HG03280 (cell line): ENCODE results near the gene XAB2.
"Not testable (repeated sequence)": the region's sequence is repeated elsewhere in the genome, so short reads cannot be mapped to it uniquely, and the experiment has no call there.

Source experiments
- ATAC-seq: cut with Tn5 transposase; IDR thresholded peaks from one replicate; pipeline ENCODE4 v1.9.1; 2021; ENCODE audit warnings: mild to moderate bottlenecking, moderate library complexity; ENCODE audit not compliant: unreplicated experiment

Gene XAB2

GRCh38 chr19:7582446-7582845, 46.9 kb downstream of the XAB2 start:
- ATAC-seq: no peak

DNA sequence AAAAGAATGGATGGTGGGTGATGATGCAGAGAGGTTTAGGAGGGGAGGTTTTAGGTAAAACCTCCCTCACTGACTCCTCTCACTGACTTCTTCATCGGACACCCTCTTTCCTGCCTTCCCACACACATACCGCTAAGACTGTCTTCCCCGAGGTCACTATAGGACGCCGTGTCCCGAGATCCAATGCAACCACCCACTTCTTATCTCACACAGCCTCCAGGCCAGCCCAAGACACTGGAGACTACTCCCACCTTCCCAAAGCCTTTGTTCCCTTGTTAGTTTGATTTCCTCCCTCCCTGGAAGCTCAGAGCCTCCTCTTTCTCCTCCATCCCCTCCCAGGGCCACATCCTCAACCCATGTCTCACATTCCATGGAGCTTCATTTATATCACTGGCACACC, 50.2 kb downstream of the XAB2 start:
- no peak for ATAC-seq

DNA sequence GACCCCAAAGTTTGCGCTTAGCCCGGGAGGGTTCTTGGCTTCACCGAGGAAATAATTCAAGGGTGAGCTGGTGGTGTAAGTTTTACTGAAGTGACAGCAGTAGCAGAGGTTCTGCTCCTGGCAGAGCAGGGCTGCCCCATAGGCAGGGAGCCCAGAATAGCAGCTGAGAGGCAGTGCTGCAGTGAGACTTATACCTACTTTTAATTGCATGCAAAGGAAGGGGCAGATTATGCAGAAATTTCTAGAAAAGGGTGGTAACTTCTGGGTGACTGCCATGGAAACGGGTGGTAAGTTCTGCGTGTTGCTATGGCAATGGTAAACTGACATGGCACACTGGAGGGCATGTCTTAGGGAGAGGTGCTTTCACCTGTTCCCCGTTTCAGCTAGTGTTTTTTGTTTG, 51.2 kb downstream of the XAB2 start:
- no peak for ATAC-seq

GRCh38 chr19:7577422-7577821, 51.9 kb downstream of the XAB2 start:
- ATAC-seq: not testable (repeated sequence)

GRCh38 chr19:7575434-7576040, 53.8 kb downstream of the XAB2 start:
- no peak for ATAC-seq

- ATAC-seq: no peak
Observed at GRCh38 chr19:7570761-7571160, 58.6 kb downstream of the XAB2 start.
